Mesenchymal stem cell (in vitro differentiated cells and primary cell): ENCODE results near the gene ARHGEF19.

Source experiments
- DNase-seq: peaks from one replicate; pipeline ENCODE4 v3.0.0-alpha.2; 2013
- H2AFZ ChIP-seq: one replicate; pipeline ENCODE4 v1.6.1; 2013; ENCODE audit warnings: low read depth, mild to moderate bottlenecking, control low read depth, inconsistent platforms, low read length, moderate library complexity
- H2AK5ac ChIP-seq: 2 replicates; pipeline ENCODE4 v1.6.1; 2013; ENCODE audit warnings: low read length, moderate library complexity, mild to moderate bottlenecking, inconsistent platforms; ENCODE audit not compliant: severe bottlenecking
- H2BK120ac ChIP-seq: one replicate; pipeline ENCODE4 v1.6.1; 2013; ENCODE audit warnings: low read depth, mild to moderate bottlenecking, inconsistent platforms, low read length, moderate library complexity
- H2BK12ac ChIP-seq, 2 experiments: one replicate each; pipeline ENCODE4 v1.6.1; 2013; ENCODE audit warnings: inconsistent platforms in 2 of 2, low read length in 2 of 2, mild to moderate bottlenecking in 2 of 2, moderate library complexity in 2 of 2, control low read depth in 1 of 2
- H2BK15ac ChIP-seq: one replicate; pipeline ENCODE4 v1.6.1; 2013; ENCODE audit warnings: mild to moderate bottlenecking, low read depth, inconsistent platforms; ENCODE audit not compliant: poor library complexity, severe bottlenecking
- H2BK5ac ChIP-seq: 2 replicates; pipeline ENCODE4 v1.6.1; 2013; ENCODE audit warnings: low read depth, mild to moderate bottlenecking, low read length, control low read depth, inconsistent platforms; ENCODE audit not compliant: poor library complexity, severe bottlenecking
- H3K14ac ChIP-seq, 2 experiments: one replicate each; pipeline ENCODE4 v1.6.1; 2013; ENCODE audit warnings: inconsistent platforms in 2 of 2, low read length in 2 of 2, control low read depth in 1 of 2, mild to moderate bottlenecking in 1 of 2, moderate library complexity in 1 of 2
- H3K18ac ChIP-seq, 2 experiments: one replicate each; pipeline ENCODE4 v1.6.1; 2013; ENCODE audit warnings: inconsistent platforms in 2 of 2, low read length in 2 of 2, control low read depth in 1 of 2, low read depth in 1 of 2, mild to moderate bottlenecking in 1 of 2
- H3K23ac ChIP-seq, 2 experiments: one replicate each; pipeline ENCODE4 v1.6.1; 2013; ENCODE audit warnings: inconsistent platforms in 2 of 2, low read length in 2 of 2, mild to moderate bottlenecking in 2 of 2, moderate library complexity in 2 of 2, control low read depth in 1 of 2
- H3K27ac ChIP-seq: 2 replicates; pipeline ENCODE4 v1.5.1; 2013; ENCODE audit warnings: mild to moderate bottlenecking, moderate library complexity, low read length, control low read depth, inconsistent platforms; ENCODE audit not compliant: poor library complexity, severe bottlenecking
- H3K27me3 ChIP-seq, 2 experiments: 2 replicates each; pipeline versions ENCODE4 v1.6.1 to v1.7.0; 2013; ENCODE audit warnings: low read length in 2 of 2, mild to moderate bottlenecking in 2 of 2, moderate library complexity in 2 of 2, control low read depth in 1 of 2, inconsistent platforms in 1 of 2; ENCODE audit not compliant: control insufficient read depth in 1 of 2, insufficient read depth in 1 of 2
- H3K36me3 ChIP-seq, 2 experiments: 2 replicates each; pipeline versions ENCODE4 v1.6.1 to v1.7.0; 2013; ENCODE audit warnings: low read length in 2 of 2, control low read depth in 1 of 2, inconsistent platforms in 1 of 2, low read depth in 1 of 2, mild to moderate bottlenecking in 1 of 2; ENCODE audit not compliant: insufficient read depth in 2 of 2, control insufficient read depth in 1 of 2
- H3K4ac ChIP-seq, 2 experiments: one replicate each; pipeline ENCODE4 v1.6.1; 2013; ENCODE audit warnings: inconsistent platforms in 2 of 2, low read length in 2 of 2, mild to moderate bottlenecking in 2 of 2, moderate library complexity in 2 of 2, control low read depth in 1 of 2, low read depth in 1 of 2
- H3K4me1 ChIP-seq: 2 replicates; pipeline ENCODE4 v1.6.1; 2013; ENCODE audit warnings: low read depth, low read length, control low read depth; ENCODE audit not compliant: control insufficient read depth, insufficient read depth
- H3K4me2 ChIP-seq: 2 replicates; pipeline ENCODE4 v1.6.1; 2013; ENCODE audit warnings: low read length, mild to moderate bottlenecking, inconsistent platforms; ENCODE audit not compliant: poor library complexity, severe bottlenecking
- H3K4me3 ChIP-seq, 2 experiments: 2 replicates each; pipeline versions ENCODE4 v1.5.1 to v1.7.0; 2013; ENCODE audit warnings: low read length in 2 of 2, mild to moderate bottlenecking in 2 of 2, control low read depth in 1 of 2, low read depth in 1 of 2; ENCODE audit not compliant: insufficient read depth in 1 of 2
- H3K79me1 ChIP-seq: replicated peaks from 2 replicates; pipeline ENCODE4 v1.6.1; 2013; ENCODE audit warnings: mild to moderate bottlenecking, control low read depth, low read length, inconsistent platforms; ENCODE audit not compliant: poor library complexity, severe bottlenecking
- H3K9ac ChIP-seq: 2 replicates; pipeline ENCODE4 v1.7.0; 2013; ENCODE audit warnings: mild to moderate bottlenecking, low read length, moderate library complexity
- H3K9me3 ChIP-seq: 2 replicates; pipeline ENCODE4 v1.7.0; 2013; ENCODE audit warnings: mild to moderate bottlenecking, low read length; ENCODE audit not compliant: control insufficient read depth
- H4K8ac ChIP-seq: one replicate; pipeline ENCODE4 v1.6.1; 2013; ENCODE audit warnings: inconsistent platforms, mild to moderate bottlenecking, low read length, moderate library complexity
- H4K91ac ChIP-seq: one replicate; pipeline ENCODE4 v1.6.1; 2013; ENCODE audit warnings: mild to moderate bottlenecking, low read length, inconsistent platforms
- WGBS: methylation state at CpG from one replicate; pipeline ENCODE4 v1.1.7; 2013; ENCODE audit warnings: mixed read lengths; 5-methylcytosine and 5-hydroxymethylcytosine counted together

ARHGEF19 gene

GRCh38 chr1:16208270-16208987 is 4.0 kb downstream of the ARHGEF19 start:
- peak overlapping the region; percentile 57 for H2BK120ac ChIP-seq
- H3K27ac ChIP-seq, result no peak overlapping the region
- H2BK12ac ChIP-seq, result peak overlapping the region; percentile 59 to 78
- H2BK5ac ChIP-seq, result no peak overlapping the region
- H3K79me1 ChIP-seq, result peaks cover 5% of the 10 kb centered on the region
- no peak overlapping the region for H3K4me2 ChIP-seq
- H3K4ac ChIP-seq, result peak overlapping the region; percentile 32 to 35
- H3K18ac ChIP-seq, result peak overlapping the region in 1 of 2 experiments; percentile 67
- peak overlapping the region; percentile 71 for H2BK15ac ChIP-seq
- H3K23ac ChIP-seq, result peak overlapping the region in 1 of 2 experiments; percentile 14
- peaks cover 25% of the 10 kb centered on the region for H3K4me1 ChIP-seq
- 88% methylated on average over 13 of the region's 13 CpGs for WGBS
- peak overlapping the region; percentile 34 for H4K91ac ChIP-seq
- H3K14ac ChIP-seq, result no peak overlapping the region
- peaks cover 0 to 13% of the 10 kb centered on the region in 2 experiments for H3K27me3 ChIP-seq
- peak overlapping the region; percentile 35 for H4K8ac ChIP-seq
- peak; percentile 36 for DNase-seq
- H2AFZ ChIP-seq, result no peak overlapping the region
- H3K9ac ChIP-seq, result no peak overlapping the region
- peak overlapping the region; percentile 42 for H2AK5ac ChIP-seq
- no peak overlapping the region for H3K4me3 ChIP-seq
- no peaks in the 10 kb centered on the region for H3K9me3 ChIP-seq
- peaks cover 0 to 7% of the 10 kb centered on the region in 2 experiments for H3K36me3 ChIP-seq

GRCh38 chr1:16207318-16208269 is 4.9 kb downstream of the ARHGEF19 start:
- Histone ChIP-seq H3K79me1 (peaks cover 5% of the 10 kb centered on the region), H3K23ac (no peak overlapping the region), H3K4me1 (peaks cover 25% of the 10 kb centered on the region), H3K4me3 (peak overlapping the region; percentile 11 to 77), H3K18ac (peak overlapping the region; percentile 82 to 86), H3K36me3 (peaks cover 0 to 7% of the 10 kb centered on the region in 2 experiments), H2AK5ac (no peak overlapping the region), H3K9ac (peak overlapping the region; percentile 87), H3K27ac (peak overlapping the region; percentile 72), H2BK15ac (peak overlapping the region; percentile 71), H4K8ac (peak overlapping the region; percentile 87), H3K4me2 (peak overlapping the region; percentile 66), H4K91ac (peak overlapping the region; percentile 93), H2BK120ac (peak overlapping the region; percentile 57), H3K14ac (peak overlapping the region in 1 of 2 experiments; percentile 19), H2BK5ac (no peak overlapping the region), H3K4ac (peak overlapping the region; percentile 64 to 72), H2BK12ac (peak overlapping the region; percentile 59 to 78), H3K9me3 (no peaks in the 10 kb centered on the region), H2AFZ (peak overlapping the region; percentile 6), H3K27me3 (peaks cover 0 to 6% of the 10 kb centered on the region in 2 experiments)
- peak; percentile 30 for DNase-seq
- 46% methylated on average over 42 of the region's 51 CpGs for WGBS

- Histone ChIP-seq H2AFZ (no peak overlapping the region), H2BK15ac (peak overlapping the region; percentile 70), H2BK5ac (peak overlapping the region; percentile 35), H3K18ac (peak overlapping the region; percentile 88 to 92), H3K4me1 (peaks cover 23% of the 10 kb centered on the region), H3K9ac (peak overlapping the region; percentile 87), H3K4me2 (peak overlapping the region; percentile 66), H3K4me3 (peak overlapping the region; percentile 62 to 77), H3K4ac (peak overlapping the region; percentile 13 to 64), H3K79me1 (peaks cover 5% of the 10 kb centered on the region), H2BK12ac (peak overlapping the region in 1 of 2 experiments; percentile 24), H4K8ac (peak overlapping the region; percentile 92), H3K9me3 (no peaks in the 10 kb centered on the region), H2BK120ac (peak overlapping the region; percentile 78), H4K91ac (peak overlapping the region; percentile 93), H3K27ac (peak overlapping the region; percentile 72), H3K23ac (no peak overlapping the region), H2AK5ac (no peak overlapping the region), H3K14ac (no peak overlapping the region), H3K27me3 (no peaks in the 10 kb centered on the region), H3K36me3 (peaks cover 0 to 16% of the 10 kb centered on the region in 2 experiments)
- WGBS, result under 1% methylated on average over 71 of the region's 87 CpGs
- DNase-seq, result peak; percentile 99
These were observed 5.7 kb downstream of the ARHGEF19 start for GRCh38 chr1:16206547-16207317.
